BJ (cell line): ENCODE results near the gene CCDC187. TPM values are rescaled to one million over a fixed set of nuclear protein-coding genes. Genes with fewer than 3 reads are reported as not detected.

Experiments used
- CTCF ChIA-PET: fragments of 350-600 bp; formaldehyde crosslinking; extraction: SDS; loops from one replicate; lab custom pipeline; 2021; ENCODE audit warnings: antibody characterized with exemption, inconsistent platforms; lab: Yijun Ruan, JAX
- POLR2A ChIA-PET: fragments of 300-600 bp; sonication (Branson Sonifier 250); formaldehyde crosslinking; extraction: SDS; loops from one replicate; lab custom pipeline; 2021; ENCODE audit warnings: antibody characterized with exemption; lab: Charles Lee
- DNase-seq: peaks from one replicate; pipeline ENCODE4 v3.0.0-alpha.2; 2011; ENCODE audit warnings: low read depth
- H3K27me3 ChIP-seq: 2 replicates; pipeline ENCODE4 v1.6.0; 2011; ENCODE audit warnings: low read length; ENCODE audit not compliant: control insufficient read depth, insufficient read depth
- H3K36me3 ChIP-seq: 2 replicates; pipeline ENCODE4 v1.5.1; 2011; ENCODE audit warnings: low read length; ENCODE audit not compliant: control insufficient read depth, insufficient read depth
- H3K4me3 ChIP-seq: 2 replicates; pipeline ENCODE4 v1.5.1; 2011; ENCODE audit warnings: low read depth, mild to moderate bottlenecking, control low read depth, low read length
- CTCF ChIP-seq: IDR thresholded peaks from 2 replicates; pipeline ENCODE4 v1.5.1; 2011; ENCODE audit warnings: low read depth, mild to moderate bottlenecking, control low read depth, inconsistent platforms, low read length, moderate library complexity; ENCODE audit not compliant: insufficient read depth
- polyA plus RNA-seq: library from polyadenylated mRNA; depleted of rRNA; stranded (reverse); fragments of >200 nt; gene quantifications from 2 replicates; pipeline ENCODE4 v1.2.3, GENCODE V29; 2011

CCDC187 gene
- polyA plus RNA-seq, 1 experiment: not detected

- ChIA-PET CTCF (interaction anchor here (0.6 to 4.9 kb wide), 14 partner anchors 14 to 197 kb away, joined by 3 to 93 read pairs (median 7); partner anchors contain the start of genes CARD9, DNLZ, GPSM1 and SNAPC4), POLR2A (no interaction called here)
- no peaks in the 10 kb centered on the region for H3K27me3 ChIP-seq
- no peak for TF ChIP-seq CTCF
- H3K4me3 ChIP-seq: no peak overlapping the region
- no peaks in the 10 kb centered on the region for H3K36me3 ChIP-seq
- DNase-seq: no peak
Observed at GRCh38 chr9:136311051-136312008, 7.4 kb upstream of the CCDC187 start.

GRCh38 chr9:136310273-136311030, 6.6 kb upstream of the CCDC187 start:
- ChIA-PET CTCF (interaction anchor here (3.1 to 4.9 kb wide), 4 partner anchors 15 to 91 kb away, joined by 24 to 93 read pairs (median 76); partner anchors contain the start of genes DNLZ, GPSM1 and SNAPC4), POLR2A (no interaction called here)
- H3K36me3 ChIP-seq: no peaks in the 10 kb centered on the region
- H3K27me3 ChIP-seq: no peaks in the 10 kb centered on the region
- no peak for DNase-seq
- TF ChIP-seq CTCF: no peak
- no peak overlapping the region for H3K4me3 ChIP-seq

DNA sequence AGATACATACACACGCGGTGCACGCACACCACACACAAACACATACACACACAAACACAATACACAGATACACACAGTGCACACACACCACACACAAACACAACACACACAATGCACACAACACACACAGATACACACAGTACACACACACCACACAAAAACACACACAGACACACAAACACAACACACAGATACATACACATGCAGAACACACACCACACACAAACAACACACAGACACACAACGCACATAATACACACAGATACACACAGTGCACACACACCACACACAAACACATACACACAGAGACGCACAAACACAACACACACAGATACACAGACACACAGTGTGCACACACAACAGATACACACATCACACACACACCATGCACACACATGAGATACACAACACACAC, 5.9 kb upstream of the CCDC187 start:
- TF ChIP-seq CTCF: no peak
- H3K36me3 ChIP-seq: no peaks in the 10 kb centered on the region
- ChIA-PET POLR2A (no interaction called here), CTCF (interaction anchor here (4.7 to 4.9 kb wide), 2 partner anchors 54 to 92 kb away, joined by 68 to 84 read pairs; partner anchors contain the start of genes DNLZ and SNAPC4)
- H3K4me3 ChIP-seq: no peak overlapping the region
- DNase-seq: no peak
- H3K27me3 ChIP-seq: no peaks in the 10 kb centered on the region

DNA sequence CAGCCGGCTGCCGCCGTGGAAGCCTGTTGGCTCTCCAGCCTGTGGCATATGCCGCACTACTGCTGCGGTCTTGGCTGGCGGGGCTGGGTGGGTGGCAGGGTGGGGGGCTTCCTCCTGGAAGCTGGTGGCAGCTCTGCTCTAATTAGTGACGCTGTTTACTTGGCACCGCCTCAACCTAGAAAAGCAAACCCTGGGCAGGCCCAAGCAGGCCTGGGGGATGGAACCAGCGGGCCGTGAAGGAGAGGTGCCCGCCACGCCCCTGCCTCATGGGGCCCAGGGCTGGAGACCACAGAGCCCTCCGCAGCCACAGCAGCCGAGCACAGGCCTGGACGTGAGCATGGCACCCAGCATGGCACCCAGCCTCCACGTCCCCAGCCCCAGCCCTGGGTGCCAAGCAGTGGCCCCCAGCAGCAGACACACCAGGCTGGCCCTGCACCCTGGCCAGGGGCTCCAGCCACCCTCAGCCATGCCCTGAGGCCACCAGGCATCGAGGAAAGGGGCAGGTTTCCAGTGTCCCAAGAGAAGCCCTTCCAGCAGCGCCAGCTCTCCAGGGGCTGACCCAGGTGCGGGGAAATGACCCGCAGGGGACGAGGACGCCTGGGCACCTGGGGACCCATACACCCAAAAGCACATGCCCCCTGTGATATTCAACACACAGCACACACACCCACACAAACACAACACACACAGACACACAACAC, 5.4 kb upstream of the CCDC187 start:
- DNase-seq: no peak
- no peaks in the 10 kb centered on the region for H3K27me3 ChIP-seq
- CTCF ChIA-PET: no interaction called here
- POLR2A ChIA-PET: no interaction called here
- no peak for TF ChIP-seq CTCF
- H3K36me3 ChIP-seq: no peaks in the 10 kb centered on the region
- H3K4me3 ChIP-seq: no peak overlapping the region
